Suprapubic skin (tissue), 4 donors: ENCODE data around the gene SLC48A1. TPM values are rescaled to one million over a fixed set of nuclear protein-coding genes. Genes with fewer than 3 reads are reported as not detected.

ENCODE experiments used
- DNase-seq, 2 donors: peaks; one replicate each; pipeline ENCODE4 v3.0.0-alpha.2; 2019; ENCODE audit warnings: low spot score in 2 of 2
- H3K27ac ChIP-seq: fragments of 200-600 bp; sonication (generic); one replicate; pipeline ENCODE4 v1.5.1; 2019
- H3K27me3 ChIP-seq: fragments of 200-600 bp; sonication (generic); one replicate; pipeline ENCODE4 v1.5.1; 2019
- H3K36me3 ChIP-seq: fragments of 200-600 bp; sonication (generic); one replicate; pipeline ENCODE4 v1.5.1; 2019
- H3K4me1 ChIP-seq: fragments of 200-600 bp; sonication (generic); one replicate; pipeline ENCODE4 v1.5.1; 2019
- H3K4me3 ChIP-seq: fragments of 200-600 bp; sonication (generic); one replicate; pipeline ENCODE4 v1.5.1; 2019; ENCODE audit warnings: mild to moderate bottlenecking
- H3K9me3 ChIP-seq: fragments of 200-600 bp; sonication (generic); one replicate; pipeline ENCODE4 v1.5.1; 2019
- CTCF ChIP-seq, 2 donors: fragments of 200-600 bp in 1 of 2; fragments of 450-650 bp in 1 of 2; sonication (generic) in 1 of 2; IDR thresholded peaks; one replicate each; pipeline ENCODE4 v1.5.1; 2016 to 2019; ENCODE audit warnings: antibody characterized with exemption in 2 of 2, mild to moderate bottlenecking in 1 of 2, moderate library complexity in 1 of 2
- EP300 ChIP-seq: sonication (generic); formaldehyde crosslinking; IDR thresholded peaks from one replicate; pipeline ENCODE4 v1.6.1; 2017; ENCODE audit warnings: antibody characterized with exemption
- POLR2A ChIP-seq, 2 donors: fragments of 450-650 bp; IDR thresholded peaks; one replicate each; pipeline ENCODE4 v1.6.1; 2017; ENCODE audit warnings: antibody characterized with exemption in 2 of 2, mild to moderate bottlenecking in 2 of 2, moderate library complexity in 2 of 2
- POLR2AphosphoS5 ChIP-seq, 3 donors: sonication (generic); formaldehyde crosslinking; IDR thresholded peaks; one replicate each; pipeline ENCODE4 v1.6.1; 2017; ENCODE audit warnings: antibody characterized with exemption in 3 of 3
- WGBS: methylation state at CpG from one replicate; pipeline ENCODE4 v1.1.5; 2018; 5-methylcytosine and 5-hydroxymethylcytosine counted together
- total RNA-seq, 4 donors: library from RNA; depleted of rRNA; stranded (reverse); fragments of >200 nt; gene quantifications; one replicate each; pipeline ENCODE4 v1.1.0, GENCODE V29; 2016

SLC48A1 gene
- total RNA-seq, 4 donors from 2014 or later, result 38.2 to 53.6 (median 44.7) TPM

DNA sequence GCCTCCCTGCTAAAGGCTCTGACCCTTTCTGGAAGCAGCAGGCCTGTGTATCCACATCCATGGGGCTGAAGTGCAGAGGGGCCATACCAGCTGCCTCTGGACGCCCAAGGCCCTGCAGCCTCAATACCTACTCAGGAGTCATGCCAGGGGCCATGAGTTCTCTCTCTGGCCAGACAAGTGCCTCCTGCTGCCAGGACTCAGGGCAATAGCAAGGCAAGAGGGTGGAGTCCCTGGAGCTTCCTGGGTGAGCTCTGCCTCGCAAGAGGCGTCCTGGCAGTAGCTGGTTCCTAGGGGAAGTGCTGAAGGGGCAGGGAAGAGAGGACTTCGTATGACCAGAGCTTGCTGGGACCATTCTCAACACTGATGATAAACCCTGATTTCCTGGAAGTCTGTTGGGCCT is 36.8 kb upstream of the SLC48A1 start:
- DNase-seq, result no peak

DNA sequence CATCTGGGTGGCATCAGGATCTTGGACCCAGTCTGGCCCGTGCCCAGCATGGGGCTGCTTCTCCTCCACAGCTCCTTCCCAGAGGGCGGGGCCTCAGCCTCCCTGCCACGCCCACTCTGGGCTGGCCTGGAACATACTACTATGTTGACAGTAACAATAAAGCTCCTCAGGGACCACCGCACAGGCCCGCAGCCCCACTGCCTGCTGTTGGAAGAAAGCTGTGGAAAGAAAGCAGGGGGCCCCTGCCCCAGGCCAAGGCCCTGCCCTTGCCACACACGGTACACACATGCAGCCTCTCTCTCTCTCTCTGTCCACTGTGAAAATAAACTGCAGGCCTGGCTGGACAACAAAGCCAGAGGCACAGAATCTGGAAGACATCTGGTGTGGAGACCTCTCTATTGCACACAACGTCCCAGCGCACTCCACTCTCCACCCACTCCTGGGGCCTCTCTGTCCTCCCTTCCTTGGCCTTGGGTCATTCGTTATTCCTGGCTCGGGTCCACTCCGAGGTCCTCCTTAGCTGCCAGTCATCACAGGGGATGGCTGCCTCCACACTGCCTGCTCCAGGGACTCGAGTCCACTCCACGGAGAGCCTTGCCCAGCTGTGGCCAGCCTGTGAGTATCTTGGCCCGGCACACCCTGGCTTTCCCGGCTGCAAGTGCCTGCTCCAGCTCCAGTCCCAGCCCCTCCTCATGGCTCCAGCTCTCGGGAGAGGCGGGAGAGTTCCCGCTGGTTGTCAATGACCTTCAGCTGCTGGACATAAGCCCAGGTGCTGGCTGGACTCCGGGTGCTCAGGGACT is 36.0 kb upstream of the SLC48A1 start:
- Histone ChIP-seq H3K4me3 (peak overlapping the region; percentile 12), H3K27me3 (no peaks in the 10 kb centered on the region), H3K4me1 (peaks cover 83% of the 10 kb centered on the region), H3K27ac (peak overlapping the region; percentile 77), H3K36me3 (no peaks in the 10 kb centered on the region), H3K9me3 (no peaks in the 10 kb centered on the region)
- WGBS, result 39% methylated on average over 13 of the region's 19 CpGs
- DNase-seq, result peak; percentile 87 to 92
- TF ChIP-seq CTCF (IDR thresholded peaks at IDR 0.05), result no peak
- TF ChIP-seq POLR2AphosphoS5 (IDR thresholded peaks at IDR 0.05), result peak in 2 of 3 donors; percentile 39 to 57
- no peak for TF ChIP-seq EP300

More for the DNA sequence above, 36.8 kb upstream of the SLC48A1 start:
- WGBS, result 30% methylated on average over 1 of the region's 4 CpGs
- no peak overlapping the region for H3K4me3 ChIP-seq
- peak overlapping the region; percentile 77 for H3K27ac ChIP-seq
- H3K4me1 ChIP-seq, result peaks cover 80% of the 10 kb centered on the region
- H3K27me3 ChIP-seq, result no peaks in the 10 kb centered on the region
- TF ChIP-seq POLR2A (IDR thresholded peaks at IDR 0.05), result no peak
- TF ChIP-seq EP300, result no peak
- TF ChIP-seq POLR2AphosphoS5 (IDR thresholded peaks at IDR 0.05), result no peak
- no peak for TF ChIP-seq CTCF (IDR thresholded peaks at IDR 0.05)
- H3K36me3 ChIP-seq, result no peaks in the 10 kb centered on the region
- no peaks in the 10 kb centered on the region for H3K9me3 ChIP-seq

DNA sequence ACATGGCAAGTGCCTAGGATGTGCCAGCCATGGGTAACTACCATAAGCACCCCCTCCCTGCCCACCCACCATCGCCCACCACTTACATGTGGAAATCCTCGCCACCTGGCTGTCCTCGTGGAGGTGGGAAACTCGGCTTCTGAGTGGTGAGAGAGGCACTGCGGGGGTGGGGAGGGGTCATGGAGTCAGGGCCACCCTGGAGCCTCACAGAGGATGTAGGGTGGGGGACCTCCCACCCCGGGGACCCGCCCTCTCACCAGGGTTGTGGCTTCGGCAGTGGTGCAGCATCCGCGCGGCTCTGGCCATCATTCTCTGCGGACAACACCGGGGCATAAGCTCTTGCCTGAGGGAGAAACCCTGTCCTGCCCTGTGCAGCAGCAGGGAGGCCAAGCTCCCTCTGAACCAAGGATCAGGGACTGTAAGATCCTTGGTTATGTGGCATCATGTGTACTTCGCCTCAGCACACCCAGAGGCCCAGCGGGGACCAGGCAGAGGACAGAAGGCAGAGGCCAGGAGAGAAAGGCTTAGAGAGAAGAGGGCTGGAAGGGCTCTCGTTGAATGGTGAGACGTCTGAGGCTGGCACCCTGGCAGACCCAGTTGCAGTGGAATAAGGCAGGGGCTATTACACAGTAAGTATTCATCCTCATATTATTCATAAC is 35.0 kb upstream of the SLC48A1 start:
- DNase-seq, result no peak
- no peaks in the 10 kb centered on the region for H3K27me3 ChIP-seq
- H3K4me1 ChIP-seq, result peaks cover 85% of the 10 kb centered on the region
- no peaks in the 10 kb centered on the region for H3K9me3 ChIP-seq
- TF ChIP-seq CTCF (IDR thresholded peaks at IDR 0.05) (no peak), POLR2AphosphoS5 (IDR thresholded peaks at IDR 0.05) (no peak), POLR2A (IDR thresholded peaks at IDR 0.05) (no peak), EP300 (no peak)
- H3K27ac ChIP-seq, result peak overlapping the region; percentile 77
- WGBS, result 87% methylated on average over 9 of the region's 17 CpGs
- H3K36me3 ChIP-seq, result no peaks in the 10 kb centered on the region
- no peak overlapping the region for H3K4me3 ChIP-seq

DNA sequence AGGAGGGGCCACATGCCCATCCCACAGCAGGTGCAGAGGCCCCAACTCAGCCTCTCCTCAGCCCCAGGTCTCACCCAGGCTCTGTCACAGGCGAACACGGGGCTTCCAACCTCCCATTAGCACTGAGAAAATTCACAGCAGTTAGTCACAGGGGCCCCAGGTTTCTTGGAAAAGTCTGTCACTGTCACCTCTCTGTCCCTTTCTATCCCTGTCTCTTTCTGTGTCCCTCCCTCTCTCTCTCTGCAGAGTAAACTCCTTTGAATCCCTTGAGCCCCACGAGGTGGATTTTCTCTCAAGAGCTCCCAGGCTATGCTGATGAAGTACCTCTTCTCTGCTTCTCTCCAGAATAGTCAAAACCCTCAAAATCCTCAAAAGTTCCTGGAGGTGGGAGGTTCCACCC is 33.7 kb upstream of the SLC48A1 start:
- no peak overlapping the region for H3K4me3 ChIP-seq
- TF ChIP-seq EP300 (no peak), CTCF (IDR thresholded peaks at IDR 0.05) (no peak), POLR2AphosphoS5 (IDR thresholded peaks at IDR 0.05) (no peak), POLR2A (IDR thresholded peaks at IDR 0.05) (no peak)
- 97% methylated on average over 3 of the region's 3 CpGs for WGBS
- no peaks in the 10 kb centered on the region for H3K36me3 ChIP-seq
- DNase-seq, result no peak
- no peaks in the 10 kb centered on the region for H3K27me3 ChIP-seq
- no peak overlapping the region for H3K27ac ChIP-seq
- H3K4me1 ChIP-seq, result peaks cover 87% of the 10 kb centered on the region
- no peaks in the 10 kb centered on the region for H3K9me3 ChIP-seq

DNA sequence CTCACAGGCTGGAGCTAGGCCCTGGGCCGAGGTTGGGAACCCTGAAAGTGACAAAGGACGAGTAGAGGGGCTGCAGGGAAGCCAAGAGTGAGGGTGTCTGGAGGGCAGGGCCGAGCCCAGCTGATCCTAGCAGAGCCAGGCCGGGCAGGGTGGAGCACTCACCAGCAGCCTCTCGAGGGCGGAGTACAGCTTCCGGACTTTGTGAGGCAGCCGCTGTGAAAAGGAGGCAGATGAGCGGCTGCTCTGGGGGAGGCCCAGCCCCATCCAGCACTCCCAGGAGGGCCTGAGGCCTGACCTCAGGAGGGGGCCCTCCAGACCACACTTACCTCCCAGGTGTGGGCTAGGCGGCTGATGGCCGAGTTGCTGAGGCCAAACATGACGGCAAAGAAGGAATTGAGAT is 33.1 kb upstream of the SLC48A1 start:
- DNase-seq, result no peak
- Histone ChIP-seq H3K4me3 (no peak overlapping the region), H3K27me3 (no peaks in the 10 kb centered on the region), H3K36me3 (no peaks in the 10 kb centered on the region), H3K4me1 (peaks cover 82% of the 10 kb centered on the region), H3K27ac (peak overlapping the region; percentile 8), H3K9me3 (no peaks in the 10 kb centered on the region)
- TF ChIP-seq CTCF (IDR thresholded peaks at IDR 0.05) (no peak), POLR2AphosphoS5 (IDR thresholded peaks at IDR 0.05) (no peak), POLR2A (IDR thresholded peaks at IDR 0.05) (no peak), EP300 (no peak)
- 65% methylated on average over 12 of the region's 12 CpGs for WGBS
